Measurements from ENCODE around the gene RAB17.
"Not testable (repeated sequence)": the region's sequence is repeated elsewhere in the genome, so short reads cannot be mapped to it uniquely, and the experiment has no call there.

The RAB17 gene

GRCh38 chr2:237623428-237624403 is 33.2 kb upstream of the RAB17 start:
- DNase-seq = no peak

GRCh38 chr2:237618449-237618848 is 27.9 kb upstream of the RAB17 start:
- no peak for DNase-seq

GRCh38 chr2:237617587-237617982 is 27.1 kb upstream of the RAB17 start:
- DNase-seq = no peak

GRCh38 chr2:237616734-237617586 is 26.4 kb upstream of the RAB17 start:
- no peak for DNase-seq

- no peak for DNase-seq
Observed at GRCh38 chr2:237616373-237616733, 25.8 kb upstream of the RAB17 start.

GRCh38 chr2:237615631-237616249 is 25.2 kb upstream of the RAB17 start:
- no peak for DNase-seq

- no peak for DNase-seq
Observed at GRCh38 chr2:237614151-237614720, 23.7 kb upstream of the RAB17 start.

- DNase-seq = no peak
Observed at GRCh38 chr2:237613679-237614078, 23.1 kb upstream of the RAB17 start.

- no peak for DNase-seq
Observed at GRCh38 chr2:237612527-237613357, 22.2 kb upstream of the RAB17 start.

GRCh38 chr2:237606522-237606921 is 16.0 kb upstream of the RAB17 start:
- not testable (repeated sequence) for DNase-seq

- no peak for DNase-seq
Observed at GRCh38 chr2:237604960-237605359, 14.4 kb upstream of the RAB17 start.

- DNase-seq = no peak
Observed at GRCh38 chr2:237604391-237604790, 13.9 kb upstream of the RAB17 start.

- no peak for DNase-seq
Observed at GRCh38 chr2:237603718-237604362, 13.3 kb upstream of the RAB17 start.

- DNase-seq = no peak
Observed at GRCh38 chr2:237603049-237603717, 12.6 kb upstream of the RAB17 start.

- DNase-seq = no peak
Observed at GRCh38 chr2:237602409-237602808, 11.9 kb upstream of the RAB17 start.

GRCh38 chr2:237601453-237602116 is 11.1 kb upstream of the RAB17 start:
- no peak for DNase-seq

- DNase-seq = no peak
Observed at GRCh38 chr2:237600205-237600846, 9.8 kb upstream of the RAB17 start.

GRCh38 chr2:237599465-237600110 is 9.1 kb upstream of the RAB17 start:
- DNase-seq = no peak
